Measurements from ENCODE around the gene C2CD3.
A peak's percentile ranks its signal among the peaks of the same experiment; 100 is the strongest.
"Not testable (repeated sequence)": the region's sequence is repeated elsewhere in the genome, so short reads cannot be mapped to it uniquely, and the experiment has no call there.

The C2CD3 gene

DNA sequence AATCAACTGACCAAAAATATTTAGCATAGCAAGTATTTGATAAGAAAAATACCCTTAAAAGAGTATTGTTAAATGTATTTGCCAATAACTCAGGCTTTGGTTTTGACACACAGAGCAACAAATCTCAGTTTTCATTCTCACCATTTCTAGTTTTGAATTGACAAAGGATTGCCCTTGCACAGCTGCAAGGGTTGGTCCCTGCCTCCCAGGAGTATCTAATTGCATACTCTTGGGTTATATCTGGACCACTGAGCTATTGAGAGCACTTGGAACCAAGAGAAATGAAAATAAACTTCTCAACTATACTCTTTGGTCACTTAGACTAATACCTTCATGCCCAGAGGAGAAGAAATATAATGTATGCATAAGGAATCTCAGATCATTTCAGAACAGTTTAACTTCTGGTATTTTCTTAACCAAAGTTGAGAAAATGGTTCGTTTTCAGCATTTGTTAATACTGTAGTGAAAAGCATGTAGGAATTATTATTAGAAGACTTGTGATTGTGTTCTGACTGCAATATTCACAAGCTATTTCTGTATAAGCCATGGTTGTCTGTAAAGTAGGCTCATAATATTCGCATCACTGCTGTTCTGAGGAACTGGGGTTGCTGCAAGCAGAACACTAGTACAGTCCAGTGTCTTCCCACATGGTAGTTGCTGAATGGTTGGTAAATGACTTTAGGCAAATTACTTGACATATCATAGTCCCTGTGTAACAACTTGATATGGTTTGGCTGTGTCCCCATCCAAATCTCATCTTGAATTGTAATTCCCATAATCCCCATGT lies 7.9 kb downstream of the C2CD3 start:
- no peak for DNase-seq (ENCODE audit: low spot score)

DNA sequence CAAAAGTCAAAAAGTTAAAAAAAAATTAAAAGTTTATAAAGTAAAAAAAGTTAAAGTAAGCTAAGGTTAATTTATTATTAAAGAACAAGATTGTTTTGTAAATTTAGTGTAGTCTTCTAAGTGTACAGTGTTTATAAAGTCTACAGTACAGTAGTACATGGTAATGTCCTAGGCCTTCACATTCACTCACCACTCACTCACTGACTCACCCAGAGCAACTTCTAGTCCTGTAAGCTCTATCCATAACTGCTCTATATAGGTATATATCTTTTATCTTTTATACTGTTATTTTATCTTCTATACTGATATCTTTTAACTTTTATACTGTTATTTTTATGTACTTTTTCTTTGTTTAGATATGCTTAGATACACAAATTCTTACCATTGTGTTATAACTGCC lies 11.2 kb downstream of the C2CD3 start:
- DNase-seq (ENCODE audit: low spot score) = no peak

DNA sequence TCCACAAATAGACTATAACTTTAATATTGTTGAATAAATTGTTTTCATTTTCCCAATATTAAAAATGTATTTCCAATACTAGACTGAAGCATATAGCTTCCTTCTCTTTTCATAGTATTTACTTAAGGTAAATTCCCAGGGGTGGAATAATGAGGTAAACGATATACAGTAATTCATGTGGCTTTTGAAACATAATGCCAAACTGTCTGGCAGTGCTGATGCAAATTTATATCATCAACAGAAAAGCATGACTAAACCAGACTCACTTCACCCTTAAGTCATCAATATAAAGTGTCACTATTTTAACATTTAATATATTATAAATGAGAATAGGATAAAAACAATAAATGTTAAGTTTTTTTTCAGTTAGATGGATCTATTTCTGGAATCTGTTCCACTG lies 13.6 kb downstream of the C2CD3 start:
- no peak for DNase-seq (ENCODE audit: low spot score)

DNA sequence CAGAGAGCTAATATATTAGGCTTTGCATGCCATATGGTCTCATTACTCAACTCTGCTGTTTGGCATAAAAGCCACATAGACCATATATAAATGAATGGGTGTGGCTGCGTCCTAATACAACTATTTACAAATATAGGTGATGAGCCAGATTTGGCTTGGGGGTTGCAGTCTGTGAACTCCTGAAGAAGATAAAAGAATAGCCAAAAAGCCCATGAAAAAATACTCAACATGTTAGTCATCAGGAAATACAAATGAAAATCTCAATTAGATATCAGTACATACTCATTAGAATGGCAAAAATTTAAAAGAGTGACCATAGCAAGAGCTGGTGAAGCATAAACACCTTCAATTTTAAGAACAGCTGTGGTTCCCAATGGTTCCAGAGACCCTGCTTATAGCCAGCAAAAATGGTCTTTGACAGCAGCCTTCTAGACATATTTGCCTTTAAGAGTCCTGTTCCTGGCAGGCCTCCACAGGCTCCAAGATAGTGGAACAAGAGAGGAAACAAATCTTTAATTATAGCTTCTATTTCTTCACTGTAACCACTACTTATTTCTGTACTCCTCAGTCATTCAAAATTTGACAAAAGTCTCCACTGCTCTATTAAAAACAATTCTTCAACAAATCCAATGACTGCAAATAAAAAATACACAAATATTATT lies 16.1 kb downstream of the C2CD3 start:
- DNase-seq (ENCODE audit: low spot score) = no peak

DNA sequence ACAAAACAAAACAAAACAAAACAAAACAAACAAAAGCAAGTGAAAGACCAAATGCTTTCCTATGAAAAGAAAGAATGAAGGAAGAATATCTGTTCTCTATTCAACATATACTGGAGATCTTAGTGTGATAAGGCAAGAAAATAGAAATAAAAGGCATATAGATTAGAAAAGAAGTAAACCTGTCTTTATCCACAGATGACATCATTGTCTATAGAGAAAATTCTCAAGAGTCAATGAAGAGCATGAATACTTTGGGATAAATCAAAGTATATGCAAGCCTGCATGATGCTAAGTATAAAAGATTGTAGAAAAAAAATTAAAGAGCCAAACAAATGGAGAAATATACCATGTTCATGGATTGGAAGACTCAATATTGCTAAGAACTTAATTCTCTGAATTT lies 17.6 kb downstream of the C2CD3 start:
- no peak for DNase-seq (ENCODE audit: low spot score)

DNA sequence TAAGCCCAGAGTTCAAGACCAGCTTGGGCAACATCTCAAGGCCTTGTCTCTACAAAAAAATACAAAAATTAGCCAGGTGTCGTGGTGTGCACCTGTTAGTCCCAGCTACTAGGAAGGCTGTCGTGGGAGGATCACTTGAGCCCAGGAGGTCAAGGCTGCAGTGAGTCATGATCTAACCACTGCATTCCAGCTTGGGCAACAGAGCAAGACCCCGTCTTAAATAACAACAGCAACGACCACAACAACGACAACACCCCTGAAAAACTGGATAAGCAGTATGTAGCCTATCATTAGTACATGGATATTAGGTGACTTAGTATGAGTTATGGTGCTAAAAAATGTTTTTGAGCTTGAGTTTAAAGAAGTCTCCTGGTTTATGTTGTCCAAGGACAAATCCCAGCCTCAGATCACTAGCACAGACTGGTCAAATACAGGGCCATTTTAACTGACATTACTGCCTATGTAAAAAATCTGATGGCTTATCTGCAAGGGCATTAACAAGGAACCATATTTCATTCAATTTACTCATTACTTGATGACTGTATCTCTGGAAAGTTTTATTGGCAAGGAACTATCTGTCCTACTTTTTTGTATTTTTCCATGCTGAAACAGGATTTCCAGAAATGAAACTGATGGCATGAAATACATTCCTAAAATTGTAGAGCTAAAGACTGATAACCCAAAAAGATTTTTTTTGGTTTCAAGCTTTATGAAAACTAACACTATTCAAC lies 23.4 kb downstream of the C2CD3 start:
- DNase-seq (ENCODE audit: low spot score) = no peak

DNA sequence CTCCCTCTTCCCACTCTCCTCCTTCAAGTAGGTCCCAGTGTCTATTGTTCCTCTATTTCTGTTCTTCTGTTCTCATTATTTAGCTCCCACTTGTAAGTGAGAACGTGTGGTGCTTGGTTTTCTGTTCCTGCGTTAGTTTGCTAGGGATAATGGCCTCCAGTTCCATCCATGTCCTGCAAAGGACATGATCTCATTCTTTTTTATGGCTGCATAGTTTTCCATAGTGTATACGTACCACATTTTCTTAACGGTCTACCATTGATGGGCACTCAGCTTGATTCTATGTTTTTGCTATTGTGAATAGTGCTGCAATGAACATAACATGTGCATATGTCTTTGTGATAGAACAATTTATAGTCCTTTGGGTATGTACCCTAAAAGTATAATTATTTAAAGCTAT lies 26.2 kb downstream of the C2CD3 start:
- no peak for DNase-seq (ENCODE audit: low spot score)

DNA sequence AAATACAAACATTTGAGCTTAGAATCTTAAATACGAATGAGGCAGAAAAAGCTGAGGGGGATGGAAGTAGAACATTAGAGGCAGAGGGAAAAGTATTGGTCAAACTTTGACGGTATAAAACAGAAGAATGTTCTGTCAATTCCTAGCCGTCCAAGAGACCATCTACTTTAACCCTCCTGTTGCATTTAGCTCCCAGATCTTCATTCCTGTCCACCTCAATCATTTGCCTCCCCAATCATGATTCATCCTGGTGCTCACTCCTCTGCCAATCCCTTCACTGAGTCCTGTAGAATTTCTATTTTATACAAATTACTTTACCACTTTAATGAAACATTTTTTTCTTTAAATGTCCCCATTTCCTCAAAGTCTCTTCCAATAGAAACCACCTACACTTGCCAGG lies 28.2 kb downstream of the C2CD3 start:
- DNase-seq (ENCODE audit: low spot score) = no peak

DNA sequence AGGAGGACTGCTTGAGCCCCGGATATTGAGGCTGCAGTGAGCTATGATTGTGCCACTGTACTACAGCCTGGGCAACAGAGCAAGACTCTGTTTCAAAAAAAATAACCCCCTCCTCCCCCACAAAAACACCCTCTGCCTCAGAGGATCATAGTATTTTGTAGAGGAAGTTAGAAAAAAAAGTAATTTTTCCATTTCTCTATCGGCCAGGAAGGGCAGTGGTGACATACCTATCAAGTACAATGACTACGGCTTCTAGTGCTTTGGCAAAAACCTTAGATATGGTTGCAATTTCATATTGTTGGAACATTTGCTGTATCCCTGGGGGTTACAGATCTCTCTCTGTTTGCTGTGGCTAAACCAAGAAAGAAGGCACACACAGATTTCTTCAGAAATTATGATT lies 28.9 kb downstream of the C2CD3 start:
- DNase-seq (ENCODE audit: low spot score) = no peak

DNA sequence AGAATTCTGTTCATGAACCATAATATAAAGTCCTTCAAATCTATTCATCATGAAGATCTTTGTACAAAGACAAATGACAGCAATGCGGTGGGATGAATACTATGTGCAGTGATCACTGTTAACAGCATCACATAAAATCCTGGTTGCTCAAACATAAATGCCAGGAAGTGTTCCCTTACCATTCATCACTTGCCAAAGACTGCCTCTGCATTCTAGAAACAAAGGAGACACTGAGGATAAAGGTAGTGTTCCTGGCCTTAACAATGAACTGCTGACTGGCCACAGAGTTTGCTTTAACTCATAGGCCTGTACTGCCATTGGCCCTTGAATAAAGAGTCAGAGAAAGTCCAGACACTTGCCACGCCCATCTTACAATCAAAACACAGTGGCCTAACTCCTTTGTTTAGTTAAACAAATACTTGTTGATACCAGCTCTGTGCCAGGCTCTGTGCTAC lies 29.5 kb downstream of the C2CD3 start:
- DNase-seq (ENCODE audit: low spot score) = no peak

DNA sequence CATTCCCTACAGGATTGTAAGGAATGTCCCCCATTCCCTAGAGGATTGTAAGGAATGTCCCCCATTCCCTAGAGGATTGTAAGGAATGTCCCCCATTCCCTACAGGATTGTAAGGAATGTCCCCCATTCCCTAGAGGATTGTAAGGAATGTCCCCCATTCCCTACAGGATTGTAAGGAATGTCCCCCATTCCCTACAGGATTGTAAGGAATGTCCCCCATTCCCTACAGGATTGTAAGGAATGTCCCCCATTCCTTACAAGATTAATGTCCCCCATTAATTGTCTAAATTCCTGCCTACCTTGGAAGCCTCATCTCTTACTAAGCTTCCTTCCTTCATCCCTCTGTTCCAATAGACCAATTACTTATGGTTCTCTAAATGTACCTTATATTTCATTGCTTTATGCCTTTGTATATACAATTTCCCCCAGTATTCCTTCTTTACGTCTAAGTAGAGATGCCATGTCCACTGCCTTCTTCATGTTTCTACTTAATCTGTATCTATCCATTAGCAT lies 30.8 kb downstream of the C2CD3 start:
- not testable (repeated sequence) for DNase-seq (ENCODE audit: low spot score)

DNA sequence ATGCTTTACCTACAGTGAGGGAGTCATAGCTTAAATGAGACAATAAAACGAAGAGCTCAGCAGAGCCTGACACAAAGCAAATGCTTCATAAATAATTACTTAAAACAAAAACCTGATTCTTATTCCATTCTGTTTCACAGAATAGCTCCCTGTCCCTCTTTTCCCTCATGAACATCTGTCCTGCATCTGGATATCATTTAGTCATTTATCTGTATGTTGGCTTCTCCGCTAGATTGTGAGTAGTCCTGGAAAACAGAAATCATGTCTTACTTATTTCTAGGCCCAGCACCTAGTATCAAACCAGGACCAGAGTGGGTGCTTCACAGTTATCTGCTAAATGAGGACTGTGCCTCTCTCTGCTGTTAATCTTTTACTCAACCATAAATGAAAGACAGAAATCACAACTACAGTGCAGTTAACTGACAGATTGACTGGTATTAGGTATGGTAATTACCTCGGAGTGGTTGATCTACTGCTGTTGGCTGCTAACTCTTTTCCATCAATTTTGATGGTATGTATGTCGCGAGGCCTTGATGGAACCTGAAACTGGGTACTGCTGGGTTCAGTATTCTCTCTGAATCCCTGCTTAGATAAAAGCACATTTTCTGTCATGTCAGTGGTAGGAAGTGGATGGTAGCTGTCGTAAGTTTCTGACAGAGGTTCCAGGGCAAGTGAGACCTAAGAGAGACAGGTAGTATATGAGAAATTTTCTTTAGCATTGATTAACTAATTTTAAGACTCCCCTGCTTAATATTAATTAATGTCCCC lies 31.5 kb downstream of the C2CD3 start:
- no peak for DNase-seq (ENCODE audit: low spot score)

DNA sequence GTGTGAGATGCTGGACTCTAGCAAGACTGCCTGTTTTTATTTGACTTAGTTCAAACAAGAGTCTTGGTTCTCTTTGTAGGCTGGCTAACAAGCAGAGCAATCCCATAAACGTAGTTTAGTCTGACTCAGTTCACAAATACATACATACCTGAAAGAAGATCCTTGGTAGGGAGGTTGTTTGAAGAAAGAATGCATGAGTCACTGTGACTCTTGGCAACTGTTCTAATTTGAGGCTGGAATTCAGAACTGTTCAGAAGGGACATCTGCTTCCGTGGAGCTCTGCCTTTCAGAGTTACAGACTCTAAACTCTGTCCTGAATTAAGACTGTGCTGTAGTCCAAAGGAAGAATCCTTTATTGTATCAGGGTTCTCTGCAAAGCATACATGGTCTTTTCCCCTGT lies 32.2 kb downstream of the C2CD3 start:
- DNase-seq (ENCODE audit: low spot score) = peak; percentile 27

DNA sequence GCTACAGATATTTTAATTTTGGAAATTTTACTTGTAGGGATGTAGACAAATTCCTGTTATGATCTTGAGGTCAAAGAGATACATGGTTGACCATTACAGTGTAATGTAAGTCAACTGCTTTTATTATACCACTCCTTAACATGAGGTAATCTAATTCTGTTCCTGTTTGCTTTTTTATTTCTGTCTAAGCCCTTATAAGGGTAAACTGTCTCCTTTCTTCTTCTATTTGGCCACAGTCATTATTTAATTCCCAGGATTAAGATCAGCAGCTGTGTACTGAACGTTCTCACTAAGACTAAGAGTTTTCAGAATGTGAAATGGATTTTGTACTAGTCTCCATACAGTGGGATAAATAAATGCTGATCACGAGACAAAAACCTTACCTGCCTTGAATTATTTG lies 32.8 kb downstream of the C2CD3 start:
- no peak for DNase-seq (ENCODE audit: low spot score)

DNA sequence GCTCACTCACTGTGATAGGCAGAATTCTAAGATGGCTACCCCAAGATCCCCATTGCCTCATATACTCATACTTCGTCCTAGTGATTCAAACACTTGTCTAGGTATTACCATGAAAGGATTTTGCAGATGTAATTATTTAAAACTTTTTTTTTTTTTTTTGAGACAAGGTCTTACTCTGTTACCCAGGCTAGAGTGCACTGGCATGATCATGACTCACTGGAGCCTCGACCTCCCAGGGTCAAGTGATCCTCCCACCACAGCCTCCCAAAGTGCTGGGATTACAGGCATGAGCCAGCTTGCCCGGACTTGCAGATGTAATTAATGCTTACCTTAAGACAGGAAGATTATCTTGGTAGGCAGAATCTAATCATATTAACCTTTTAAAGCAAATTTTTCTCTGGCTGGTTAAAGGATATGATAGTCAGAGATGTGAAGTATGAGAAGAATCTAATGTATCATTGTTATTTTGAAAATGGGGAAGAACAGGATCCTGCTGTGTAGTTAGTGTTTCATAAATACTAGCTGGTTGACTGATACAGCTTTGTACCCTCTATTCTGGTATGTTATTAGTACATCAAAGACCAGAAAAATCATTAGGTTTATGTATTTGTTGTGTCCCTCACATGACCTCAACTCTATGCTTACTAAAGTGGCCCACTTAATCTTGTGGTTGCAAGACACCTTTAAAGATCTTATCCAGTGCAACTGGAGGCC lies 35.5 kb downstream of the C2CD3 start:
- no peak for DNase-seq (ENCODE audit: low spot score)

DNA sequence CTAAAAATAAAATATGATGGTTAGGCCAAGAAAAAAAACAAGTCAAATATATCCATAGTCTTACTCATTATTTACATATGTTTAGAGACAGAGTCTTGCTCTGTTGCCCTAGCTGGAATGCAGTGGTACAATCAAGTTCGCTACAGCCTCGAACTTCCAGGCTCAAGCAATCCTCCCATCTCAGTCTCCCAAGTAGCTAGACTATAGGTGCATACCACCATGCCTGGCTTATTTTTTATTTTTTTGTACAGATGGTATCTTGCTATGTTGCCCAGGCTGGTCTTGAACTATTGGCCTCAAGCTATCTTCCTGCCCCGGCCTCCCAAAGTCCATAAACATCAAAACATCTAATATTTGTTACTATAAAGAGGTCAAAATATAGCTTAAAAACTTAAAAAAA lies 36.1 kb downstream of the C2CD3 start:
- no peak for DNase-seq (ENCODE audit: low spot score)

DNA sequence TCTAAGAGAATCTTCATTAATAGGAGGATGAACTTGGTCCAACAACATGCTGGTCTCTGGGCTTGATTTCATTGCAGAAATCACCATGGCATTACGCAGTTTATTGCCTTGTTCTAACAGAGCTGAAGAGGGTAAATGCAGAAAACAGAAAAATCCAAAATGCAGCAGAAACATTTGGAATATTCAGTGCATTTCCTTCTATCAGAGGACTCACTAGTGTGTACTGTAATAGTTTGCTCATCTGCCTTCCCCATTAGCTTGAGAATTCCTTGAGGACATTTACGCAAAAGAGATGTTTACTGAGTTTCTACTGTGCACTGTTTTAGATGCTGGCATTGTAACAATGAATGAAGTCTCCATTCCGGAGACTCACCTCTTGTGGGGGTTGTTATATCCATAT lies 37.4 kb downstream of the C2CD3 start:
- DNase-seq (ENCODE audit: low spot score) = no peak

DNA sequence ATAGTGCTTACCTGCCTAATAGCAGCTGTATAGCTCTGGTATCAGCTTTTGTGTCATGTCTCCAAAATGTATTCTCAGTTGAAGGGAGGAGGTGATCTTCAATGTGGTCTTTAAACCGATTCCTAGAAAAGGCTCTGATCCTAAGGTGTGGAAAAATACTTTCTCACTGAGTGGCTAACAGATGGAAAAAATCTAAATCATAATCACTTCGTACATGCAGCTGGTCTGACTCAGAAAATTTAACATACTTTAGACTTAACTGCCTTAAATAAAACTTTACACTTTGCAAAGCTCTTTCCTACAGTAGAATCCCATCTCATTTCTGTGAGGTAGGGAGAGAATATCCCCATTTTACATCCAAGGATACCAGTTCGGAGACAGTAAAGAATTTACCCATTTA lies 38.0 kb downstream of the C2CD3 start:
- no peak for DNase-seq (ENCODE audit: low spot score)

DNA sequence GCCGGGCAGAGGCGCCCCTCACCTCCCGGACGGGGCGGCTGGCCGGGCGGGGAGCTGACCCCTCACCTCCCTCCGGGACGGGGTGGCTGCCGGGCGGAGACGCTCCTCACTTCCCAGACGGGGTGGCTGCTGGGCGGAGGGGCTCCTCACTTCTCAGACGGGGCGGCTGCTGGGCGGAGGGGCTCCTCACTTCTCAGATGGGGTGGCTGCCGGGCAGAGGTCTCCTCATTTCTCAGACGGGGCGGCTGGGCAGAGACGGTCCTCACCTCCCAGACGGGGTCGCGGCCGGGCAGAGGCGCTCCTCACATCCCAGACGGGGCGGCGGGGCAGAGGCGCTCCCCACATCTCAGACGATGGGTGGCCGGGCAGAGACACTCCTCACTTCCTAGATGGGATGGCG lies 41.7 kb downstream of the C2CD3 start:
- not testable (repeated sequence) for DNase-seq (ENCODE audit: low spot score)

DNA sequence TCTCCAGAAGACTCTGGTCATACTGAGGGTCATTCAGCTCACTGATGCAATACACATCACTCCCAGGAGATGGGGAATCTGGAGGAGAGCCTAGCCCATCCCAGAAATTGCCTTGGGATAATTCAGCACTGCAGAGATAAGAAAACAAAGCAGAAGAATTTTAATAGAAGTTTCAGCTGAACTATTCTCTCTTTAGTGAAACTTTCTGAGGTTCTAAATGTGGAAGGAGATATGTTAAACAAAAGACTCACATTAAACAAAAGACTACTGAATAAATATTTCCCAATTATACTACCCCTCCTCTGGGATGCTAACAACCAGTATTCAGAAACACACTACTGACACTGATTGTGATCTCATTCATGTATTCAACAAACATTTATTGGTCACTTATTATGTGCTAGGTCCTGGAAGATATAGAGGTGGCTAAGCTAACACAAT lies 47.8 kb downstream of the C2CD3 start:
- DNase-seq (ENCODE audit: low spot score) = no peak

DNA sequence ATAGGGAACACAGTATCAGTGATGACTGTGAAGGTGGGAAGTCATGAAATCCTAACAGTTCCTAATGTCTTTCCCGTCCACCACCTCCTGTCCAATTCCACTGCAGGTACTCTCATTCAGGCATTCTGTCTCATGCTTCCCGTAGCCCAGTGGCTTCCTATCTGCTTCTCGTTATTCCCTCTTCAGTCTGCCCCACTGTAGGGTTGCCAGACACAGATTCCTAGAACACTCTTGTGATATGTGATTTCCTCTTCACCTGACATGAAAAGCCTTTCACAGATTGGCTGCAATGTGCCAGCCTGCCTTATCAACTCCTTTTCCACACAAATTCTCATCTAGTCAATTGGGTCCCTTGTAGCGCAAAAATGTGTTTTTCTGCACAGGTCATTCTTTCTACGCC lies 49.0 kb downstream of the C2CD3 start:
- DNase-seq (ENCODE audit: low spot score) = no peak
